HK-2 (cell line): ENCODE measurements around the gene PLEKHN1.
"Not testable (repeated sequence)": the region's sequence is repeated elsewhere in the genome, so short reads cannot be mapped to it uniquely, and the experiment has no call there.

Experiments
- DNase-seq: peaks from one replicate; pipeline ENCODE4 v3.0.0-alpha.2; 2018; ENCODE audit not compliant: unreplicated experiment

PLEKHN1 gene

GRCh38 chr1:992362-992761 is 26.1 kb downstream of the PLEKHN1 start:
- DNase-seq: no peak

GRCh38 chr1:993379-993995 is 27.2 kb downstream of the PLEKHN1 start:
- no peak for DNase-seq

GRCh38 chr1:994546-994945 is 28.3 kb downstream of the PLEKHN1 start:
- DNase-seq: not testable (repeated sequence)

GRCh38 chr1:995665-996633 is 29.7 kb downstream of the PLEKHN1 start:
- no peak for DNase-seq

- DNase-seq: no peak
These were observed 30.8 kb downstream of the PLEKHN1 start for GRCh38 chr1:996851-997712.

GRCh38 chr1:997713-997992 is 31.4 kb downstream of the PLEKHN1 start:
- DNase-seq: no peak

GRCh38 chr1:997993-998744 is 31.9 kb downstream of the PLEKHN1 start:
- DNase-seq: no peak

- DNase-seq: no peak
These were observed 32.4 kb downstream of the PLEKHN1 start for GRCh38 chr1:998745-998994.

GRCh38 chr1:998995-999724 is 32.9 kb downstream of the PLEKHN1 start:
- DNase-seq: peak; percentile 66

GRCh38 chr1:999725-1000356 is 33.6 kb downstream of the PLEKHN1 start, which contains the start of gene HES4:
HES4 (minus strand) TSS chr1:1000097; CDS start chr1:999973, 124 bp downstream.
- peak; percentile 95 for DNase-seq

- DNase-seq: peak; percentile 95
These were observed 34.2 kb downstream of the PLEKHN1 start for GRCh38 chr1:1000357-1001056.

- DNase-seq: peak; percentile 51
These were observed 34.9 kb downstream of the PLEKHN1 start for GRCh38 chr1:1001057-1001783.

GRCh38 chr1:1003618-1004419 is 37.5 kb downstream of the PLEKHN1 start:
- DNase-seq: no peak

GRCh38 chr1:1004420-1004779 is 38.1 kb downstream of the PLEKHN1 start:
- no peak for DNase-seq

GRCh38 chr1:1004780-1005697 is 38.8 kb downstream of the PLEKHN1 start:
- DNase-seq: peak; percentile 64

- no peak for DNase-seq
These were observed 39.6 kb downstream of the PLEKHN1 start for GRCh38 chr1:1005774-1006304.
